Frontal cortex (tissue), 4 donors: ENCODE results near the gene ZBP1. TPM values are rescaled to one million over a fixed set of nuclear protein-coding genes. Genes with fewer than 3 reads are reported as not detected.

Experiments used
- DNase-seq, 2 donors: peaks; one replicate each; pipeline ENCODE4 v3.0.0; 2012; ENCODE audit warnings: low spot score in 2 of 2
- FAIRE-seq: peaks from 2 replicates; lab custom pipeline; 2012; peaks lifted over from hg19 to GRCh38; lab: Jason Lieb, UNC
- total RNA-seq: library from RNA; depleted of rRNA; stranded (reverse); fragments of >200 nt; gene quantifications from one replicate; pipeline ENCODE4 v1.2.3, GENCODE V29; 2014
- donor health status: control.
- donor health status: control.
- donor health status: control.

Gene ZBP1
- not detected for total RNA-seq

GRCh38 chr20:57620274-57620990, at the start of gene ZBP1:
Gene ZBP1 (minus strand): TSS chr20:57620426. CDS start chr20:57620295, 131 bp downstream.
- DNase-seq (no peak), FAIRE-seq (no peak)

- DNase-seq (no peak), FAIRE-seq (no peak)
These were observed 49.4 kb upstream of the ZBP1 start for GRCh38 chr20:57669632-57670031.

- FAIRE-seq (no peak), DNase-seq (no peak)
These were observed 47.9 kb upstream of the ZBP1 start for GRCh38 chr20:57667924-57668782.

- DNase-seq (no peak), FAIRE-seq (no peak)
These were observed 47.2 kb upstream of the ZBP1 start for GRCh38 chr20:57667388-57667787.

GRCh38 chr20:57666834-57667157, 46.6 kb upstream of the ZBP1 start:
- FAIRE-seq (no peak), DNase-seq (no peak)

- DNase-seq: no peak
- no peak for FAIRE-seq
These were observed 46.0 kb upstream of the ZBP1 start for GRCh38 chr20:57666106-57666833.

GRCh38 chr20:57665589-57665971, 45.4 kb upstream of the ZBP1 start:
- FAIRE-seq (no peak), DNase-seq (no peak)

- FAIRE-seq (no peak), DNase-seq (no peak)
These were observed 44.8 kb upstream of the ZBP1 start for GRCh38 chr20:57664924-57665588.

GRCh38 chr20:57664476-57664875, 44.2 kb upstream of the ZBP1 start:
- no peak for FAIRE-seq
- no peak for DNase-seq

- no peak for DNase-seq
- FAIRE-seq: no peak
These were observed 43.6 kb upstream of the ZBP1 start for GRCh38 chr20:57663681-57664451.

GRCh38 chr20:57663241-57663640, 43.0 kb upstream of the ZBP1 start:
- no peak for DNase-seq
- no peak for FAIRE-seq

GRCh38 chr20:57662456-57663240, 42.4 kb upstream of the ZBP1 start:
- no peak for FAIRE-seq
- no peak for DNase-seq

- no peak for FAIRE-seq
- no peak for DNase-seq
These were observed 41.7 kb upstream of the ZBP1 start for GRCh38 chr20:57661746-57662455.

- peak in 1 of 2 donors; percentile 54 for DNase-seq
These were observed 40.9 kb upstream of the ZBP1 start for GRCh38 chr20:57660922-57661745.

GRCh38 chr20:57660181-57660921, 40.1 kb upstream of the ZBP1 start:
- peak in 1 of 2 donors; percentile 18 for DNase-seq
- no peak for FAIRE-seq

More at GRCh38 chr20:57660922-57661745, 40.9 kb upstream of the ZBP1 start:
- FAIRE-seq: no peak

GRCh38 chr20:57659517-57660180, 39.4 kb upstream of the ZBP1 start:
- DNase-seq (no peak), FAIRE-seq (no peak)
